ENCODE measurements around the gene PIK3C3.
"Not testable (repeated sequence)": the region's sequence is repeated elsewhere in the genome, so short reads cannot be mapped to it uniquely, and the experiment has no call there.

Gene PIK3C3

GRCh38 chr18:42029092-42029491, 74.1 kb downstream of the PIK3C3 start:
- no peaks in the 10 kb centered on the region for H3K9me3 Mint-ChIP-seq
- H3K27ac Mint-ChIP-seq = no peak overlapping the region

GRCh38 chr18:42030586-42031182, 75.7 kb downstream of the PIK3C3 start:
- H3K36me3 Mint-ChIP-seq = peaks cover 23% of the 10 kb centered on the region

More at GRCh38 chr18:42029092-42029491, 74.1 kb downstream of the PIK3C3 start:
- Mint-ChIP-seq H3K27me3 (no peaks in the 10 kb centered on the region), H3K36me3 (peaks cover 20% of the 10 kb centered on the region), H3K4me1 (peaks cover 19% of the 10 kb centered on the region), H3K4me3 (no peak overlapping the region)

GRCh38 chr18:42032447-42032846, 77.4 kb downstream of the PIK3C3 start:
- no peaks in the 10 kb centered on the region for H3K27me3 Mint-ChIP-seq
- H3K4me1 Mint-ChIP-seq = no peaks in the 10 kb centered on the region
- peaks cover 26% of the 10 kb centered on the region for H3K36me3 Mint-ChIP-seq
- H3K27ac Mint-ChIP-seq = peak overlapping the region; percentile 59
- no peak overlapping the region for H3K4me3 Mint-ChIP-seq
- no peaks in the 10 kb centered on the region for H3K9me3 Mint-ChIP-seq

More at GRCh38 chr18:42030586-42031182, 75.7 kb downstream of the PIK3C3 start:
- Mint-ChIP-seq H3K4me3 (no peak overlapping the region), H3K9me3 (no peaks in the 10 kb centered on the region), H3K4me1 (peaks cover 14% of the 10 kb centered on the region), H3K27ac (no peak overlapping the region), H3K27me3 (no peaks in the 10 kb centered on the region)

- Mint-ChIP-seq H3K9me3 (no peaks in the 10 kb centered on the region), H3K27ac (no peak overlapping the region), H3K36me3 (peaks cover 27% of the 10 kb centered on the region), H3K4me3 (no peak overlapping the region), H3K27me3 (no peaks in the 10 kb centered on the region), H3K4me1 (no peaks in the 10 kb centered on the region)
Observed at GRCh38 chr18:42033137-42033810, 78.2 kb downstream of the PIK3C3 start.

GRCh38 chr18:42038936-42039335, 83.9 kb downstream of the PIK3C3 start:
- no peak overlapping the region for H3K4me3 Mint-ChIP-seq
- H3K27ac Mint-ChIP-seq = no peak overlapping the region
- no peaks in the 10 kb centered on the region for H3K27me3 Mint-ChIP-seq
- H3K4me1 Mint-ChIP-seq = no peaks in the 10 kb centered on the region
- H3K9me3 Mint-ChIP-seq = no peaks in the 10 kb centered on the region
- peaks cover 22% of the 10 kb centered on the region for H3K36me3 Mint-ChIP-seq

- Mint-ChIP-seq H3K27me3 (no peaks in the 10 kb centered on the region), H3K9me3 (no peaks in the 10 kb centered on the region), H3K4me1 (no peaks in the 10 kb centered on the region), H3K36me3 (peaks cover 21% of the 10 kb centered on the region), H3K27ac (no peak overlapping the region), H3K4me3 (no peak overlapping the region)
Observed at GRCh38 chr18:42039396-42039795, 84.4 kb downstream of the PIK3C3 start.

GRCh38 chr18:42041793-42042192, 86.8 kb downstream of the PIK3C3 start:
- Mint-ChIP-seq H3K36me3 (peaks cover 24% of the 10 kb centered on the region), H3K27ac (no peak overlapping the region), H3K4me1 (peaks cover 3% of the 10 kb centered on the region), H3K27me3 (no peaks in the 10 kb centered on the region), H3K9me3 (no peaks in the 10 kb centered on the region), H3K4me3 (no peak overlapping the region)

- no peaks in the 10 kb centered on the region for H3K27me3 Mint-ChIP-seq
- H3K36me3 Mint-ChIP-seq = peaks cover 14% of the 10 kb centered on the region
- H3K9me3 Mint-ChIP-seq = no peaks in the 10 kb centered on the region
- H3K4me3 Mint-ChIP-seq = no peak overlapping the region
- H3K27ac Mint-ChIP-seq = peak overlapping the region; percentile 12
- peaks cover 3% of the 10 kb centered on the region for H3K4me1 Mint-ChIP-seq
Observed at GRCh38 chr18:42045346-42045745, 90.3 kb downstream of the PIK3C3 start.

GRCh38 chr18:42047721-42048120, 92.7 kb downstream of the PIK3C3 start:
- no peak overlapping the region for H3K4me3 Mint-ChIP-seq
- H3K9me3 Mint-ChIP-seq = no peaks in the 10 kb centered on the region
- peaks cover 10% of the 10 kb centered on the region for H3K4me1 Mint-ChIP-seq
- H3K27me3 Mint-ChIP-seq = no peaks in the 10 kb centered on the region
- H3K36me3 Mint-ChIP-seq = peaks cover 13% of the 10 kb centered on the region
- H3K27ac Mint-ChIP-seq = no peak overlapping the region

- H3K27me3 Mint-ChIP-seq = no peaks in the 10 kb centered on the region
- H3K27ac Mint-ChIP-seq = no peak overlapping the region
- peaks cover 14% of the 10 kb centered on the region for H3K36me3 Mint-ChIP-seq
- H3K4me1 Mint-ChIP-seq = peaks cover 14% of the 10 kb centered on the region
- H3K4me3 Mint-ChIP-seq = no peak overlapping the region
- no peaks in the 10 kb centered on the region for H3K9me3 Mint-ChIP-seq
Observed at GRCh38 chr18:42048158-42048557, 93.1 kb downstream of the PIK3C3 start.

- H3K36me3 Mint-ChIP-seq, H3K27me3 Mint-ChIP-seq, H3K9me3 Mint-ChIP-seq, H3K4me3 Mint-ChIP-seq, H3K27ac Mint-ChIP-seq: not testable (repeated sequence)
- peaks cover 19% of the 10 kb centered on the region for H3K4me1 Mint-ChIP-seq
Observed at GRCh38 chr18:42049536-42049935, 94.5 kb downstream of the PIK3C3 start.

GRCh38 chr18:42051411-42051810, 96.4 kb downstream of the PIK3C3 start:
- peaks cover 9% of the 10 kb centered on the region for H3K36me3 Mint-ChIP-seq
- H3K27me3 Mint-ChIP-seq = no peaks in the 10 kb centered on the region
- H3K27ac Mint-ChIP-seq = no peak overlapping the region
- no peaks in the 10 kb centered on the region for H3K9me3 Mint-ChIP-seq
- no peak overlapping the region for H3K4me3 Mint-ChIP-seq
- H3K4me1 Mint-ChIP-seq = peaks cover 16% of the 10 kb centered on the region

- H3K27ac Mint-ChIP-seq = peak overlapping the region; percentile 27
- peaks cover 9% of the 10 kb centered on the region for H3K36me3 Mint-ChIP-seq
- H3K4me1 Mint-ChIP-seq = peaks cover 16% of the 10 kb centered on the region
- no peaks in the 10 kb centered on the region for H3K27me3 Mint-ChIP-seq
- H3K4me3 Mint-ChIP-seq = no peak overlapping the region
- H3K9me3 Mint-ChIP-seq = no peaks in the 10 kb centered on the region
Observed at GRCh38 chr18:42052122-42052708, 97.2 kb downstream of the PIK3C3 start.

- Mint-ChIP-seq H3K27ac (no peak overlapping the region), H3K36me3 (peaks cover 13% of the 10 kb centered on the region), H3K9me3 (no peaks in the 10 kb centered on the region), H3K27me3 (no peaks in the 10 kb centered on the region), H3K4me3 (no peak overlapping the region), H3K4me1 (peaks cover 16% of the 10 kb centered on the region)
Observed at GRCh38 chr18:42053188-42053781, 98.3 kb downstream of the PIK3C3 start.

GRCh38 chr18:42064109-42064508, 109.1 kb downstream of the PIK3C3 start:
- Mint-ChIP-seq H3K36me3 (peaks cover 28% of the 10 kb centered on the region), H3K27ac (no peak overlapping the region), H3K27me3 (no peaks in the 10 kb centered on the region), H3K4me1 (no peaks in the 10 kb centered on the region), H3K9me3 (no peaks in the 10 kb centered on the region), H3K4me3 (no peak overlapping the region)

- no peaks in the 10 kb centered on the region for H3K27me3 Mint-ChIP-seq
- H3K9me3 Mint-ChIP-seq = no peaks in the 10 kb centered on the region
- H3K27ac Mint-ChIP-seq = no peak overlapping the region
- H3K4me3 Mint-ChIP-seq = no peak overlapping the region
- peaks cover 31% of the 10 kb centered on the region for H3K36me3 Mint-ChIP-seq
- no peaks in the 10 kb centered on the region for H3K4me1 Mint-ChIP-seq
Observed at GRCh38 chr18:42067518-42067917, 112.5 kb downstream of the PIK3C3 start.

All from activated naive CD4-positive, alpha-beta T cell treated with anti-CD3 and anti-CD28 coated beads, Interleukin-2, amount 50 U/mL, for 24 hours (primary cell).